ENCODE measurements around the gene CREB5.

CREB5 gene

DNA sequence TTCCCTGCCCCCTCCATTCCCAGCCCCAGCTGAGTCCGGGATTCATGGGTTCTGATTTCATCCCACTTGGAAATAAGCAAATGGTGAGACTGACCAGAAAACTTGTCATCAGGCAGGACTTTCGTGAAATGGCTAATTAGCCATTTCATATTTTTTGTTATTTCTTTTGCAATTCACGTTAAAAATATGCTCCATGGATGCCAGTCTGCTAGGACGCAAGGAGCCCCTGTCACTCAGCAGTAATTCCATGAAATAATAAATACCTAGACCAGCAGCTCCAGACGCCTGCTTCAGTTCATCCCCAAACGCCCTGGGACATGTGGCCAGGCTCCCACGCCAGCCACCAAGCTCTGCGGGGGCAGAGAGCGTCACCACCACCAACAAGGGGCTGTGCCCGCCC is 434.9 kb downstream of the CREB5 start:
- DNase-seq (ENCODE audit: low read depth) = no peak
- no peak overlapping the region for H3K4me3 ChIP-seq (ENCODE audit: low read depth, low read length)
- no peak for TF ChIP-seq CTCF (IDR thresholded peaks at IDR 0.05; ENCODE audit: low read depth, low read length, missing control alignments)

DNA sequence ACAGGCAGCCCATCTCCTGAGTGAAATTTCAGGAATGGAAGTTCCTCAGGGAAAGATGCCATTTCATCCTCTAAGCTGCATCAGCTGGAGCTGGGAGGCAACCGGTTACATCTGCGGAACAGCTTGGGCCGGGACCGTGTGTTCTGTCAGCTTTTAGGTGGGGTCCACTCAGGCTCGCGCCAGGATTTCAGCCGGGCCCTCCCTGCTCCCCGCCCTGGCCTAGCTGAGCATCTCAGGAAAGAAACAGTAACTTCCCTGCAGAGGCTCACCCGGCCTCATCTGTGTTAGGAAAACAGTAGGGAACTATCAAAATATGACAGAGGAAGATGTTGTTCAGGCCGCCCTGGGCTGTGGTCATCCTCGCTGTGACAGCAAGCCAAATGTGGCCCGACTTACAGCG is 435.4 kb downstream of the CREB5 start:
- no peak for TF ChIP-seq CTCF (IDR thresholded peaks at IDR 0.05; ENCODE audit: low read depth, low read length, missing control alignments)
- no peak for DNase-seq (ENCODE audit: low read depth)
- H3K4me3 ChIP-seq (ENCODE audit: low read depth, low read length) = no peak overlapping the region

DNA sequence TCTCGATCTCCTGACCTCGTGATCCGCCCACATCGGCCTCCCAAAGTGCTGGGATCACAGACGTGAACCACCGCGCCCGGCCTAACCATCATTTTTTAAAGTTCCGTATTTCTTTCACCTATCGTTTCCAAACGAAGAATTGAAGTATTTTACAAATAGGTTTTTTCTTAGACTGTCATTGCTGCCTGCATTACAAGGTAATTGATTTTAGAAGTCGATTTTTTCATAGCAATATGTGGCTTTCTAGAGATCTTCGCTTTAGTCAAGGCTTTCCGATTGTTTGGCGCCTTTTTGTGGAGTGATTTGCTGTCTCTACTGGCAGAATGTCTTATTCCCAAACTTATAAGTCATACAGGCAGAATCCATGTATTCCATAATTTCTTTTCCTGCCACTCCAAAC is 436.6 kb downstream of the CREB5 start:
- no peak overlapping the region for H3K4me3 ChIP-seq (ENCODE audit: low read depth, low read length)
- no peak for TF ChIP-seq CTCF (IDR thresholded peaks at IDR 0.05; ENCODE audit: low read depth, low read length, missing control alignments)
- DNase-seq (ENCODE audit: low read depth) = no peak

DNA sequence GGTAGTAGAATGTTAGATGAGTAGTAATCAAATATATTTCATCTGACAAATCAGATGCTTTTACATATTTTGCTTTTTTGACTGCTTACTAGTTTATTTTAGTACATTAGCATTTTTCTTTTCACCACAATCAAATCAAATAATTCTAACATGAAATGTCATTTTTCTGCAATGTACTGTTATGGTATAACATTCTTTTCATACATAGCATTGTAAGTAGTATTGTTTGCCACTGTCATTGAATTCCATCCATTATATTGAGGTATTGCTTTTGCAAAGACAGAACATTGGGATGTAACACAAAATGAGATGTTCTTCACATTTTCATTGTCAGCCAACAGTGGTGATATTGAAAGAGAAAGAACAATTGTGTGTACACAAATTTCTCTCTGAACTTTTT is 438.4 kb downstream of the CREB5 start:
- DNase-seq (ENCODE audit: low read depth) = no peak
- TF ChIP-seq CTCF (IDR thresholded peaks at IDR 0.05; ENCODE audit: low read depth, low read length, missing control alignments) = no peak

GRCh38 chr7:28853150-28853549 is 440.8 kb downstream of the CREB5 start:
- TF ChIP-seq CTCF (IDR thresholded peaks at IDR 0.05; ENCODE audit: low read depth, low read length, missing control alignments) = no peak
- no peak overlapping the region for H3K4me3 ChIP-seq (ENCODE audit: low read depth, low read length)
- no peak for DNase-seq (ENCODE audit: low read depth)

More for the DNA sequence above, 438.4 kb downstream of the CREB5 start:
- no peak overlapping the region for H3K4me3 ChIP-seq (ENCODE audit: low read depth, low read length)

DNA sequence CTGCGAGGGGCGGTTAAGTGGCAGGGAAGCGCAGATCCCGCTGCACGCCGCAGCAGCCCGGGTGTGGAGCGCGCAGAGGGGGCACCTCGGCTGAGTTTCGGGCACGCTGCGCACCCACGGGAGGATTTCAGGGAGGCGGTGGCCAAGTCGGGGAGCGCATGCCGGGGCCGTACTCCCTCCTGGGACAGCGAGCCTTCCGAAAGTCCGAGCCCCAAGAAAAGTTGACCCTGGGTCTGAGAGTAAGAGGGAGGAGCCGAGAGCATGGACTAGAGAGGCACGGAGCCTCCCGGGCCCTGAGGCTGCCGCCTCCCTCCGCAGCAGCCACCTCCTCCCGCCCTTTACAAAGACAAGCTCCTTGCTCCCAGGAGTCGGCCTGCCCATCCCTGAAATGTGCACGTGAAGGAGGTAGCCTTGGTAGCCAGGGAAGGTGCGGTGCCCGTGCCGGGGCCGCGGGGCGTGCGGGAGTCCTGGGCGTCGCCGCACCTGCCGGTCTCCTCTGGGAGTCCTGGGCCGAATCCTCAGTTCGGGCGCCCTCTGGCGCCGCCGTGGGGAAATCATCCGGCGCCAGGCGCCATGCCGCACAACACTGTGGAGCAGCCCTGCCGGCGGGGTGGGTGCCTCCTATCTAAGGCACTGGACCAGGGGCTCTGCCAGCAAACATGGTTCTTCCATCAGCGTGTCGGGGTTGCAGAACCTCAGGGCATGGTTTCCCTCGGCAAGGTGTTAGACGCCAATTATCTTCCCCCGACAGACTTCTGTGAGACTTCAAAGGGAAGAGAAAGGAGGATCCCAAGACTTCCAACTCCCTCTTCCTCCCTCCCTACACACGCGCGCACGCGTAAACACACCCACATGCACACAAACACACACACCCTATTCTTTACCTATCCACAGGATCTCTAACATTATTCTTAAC is 441.8 kb downstream of the CREB5 start:
- peak overlapping the region; percentile 63 for H3K4me3 ChIP-seq (ENCODE audit: low read depth, low read length)
- peak; percentile 27 for DNase-seq (ENCODE audit: low read depth)
- peak; percentile 93 for TF ChIP-seq CTCF (IDR thresholded peaks at IDR 0.05; ENCODE audit: low read depth, low read length, missing control alignments)

GRCh38 chr7:28854750-28855074 is 442.4 kb downstream of the CREB5 start:
- no peak for DNase-seq (ENCODE audit: low read depth)
- H3K4me3 ChIP-seq (ENCODE audit: low read depth, low read length) = no peak overlapping the region
- TF ChIP-seq CTCF (IDR thresholded peaks at IDR 0.05; ENCODE audit: low read depth, low read length, missing control alignments) = no peak
